Keratinocyte (primary cell): ENCODE results near the gene EHBP1. TPM values are rescaled to one million over a fixed set of nuclear protein-coding genes. Genes with fewer than 3 reads are reported as not detected.

Source experiments
- DNase-seq: peaks from one replicate; pipeline ENCODE4 v3.0.0-alpha.2; 2011; ENCODE audit warnings: low read depth, missing footprints, low spot score
- FAIRE-seq: peaks from 2 replicates; lab custom pipeline; 2011; peaks lifted over from hg19 to GRCh38; lab: Jason Lieb, UNC
- H2AFZ ChIP-seq: 2 replicates; pipeline ENCODE4 v1.6.0; 2012; ENCODE audit warnings: low read length, control low read depth, inconsistent platforms; ENCODE audit not compliant: control insufficient read depth
- H3K27ac ChIP-seq: 2 replicates; pipeline ENCODE4 v1.5.1; 2011; ENCODE audit warnings: low read length; ENCODE audit not compliant: control insufficient read depth, insufficient read depth
- H3K27me3 ChIP-seq: 3 replicates; pipeline ENCODE4 v1.6.0; 2011; ENCODE audit warnings: low read length; ENCODE audit not compliant: control insufficient read depth, insufficient read depth; ENCODE audit errors: extremely low read depth
- H3K36me3 ChIP-seq, 2 experiments: 2 replicates in 1 of 2; 3 replicates in 1 of 2; pipeline ENCODE4 v1.5.1; 2011; ENCODE audit warnings: low read length in 2 of 2, mild to moderate bottlenecking in 1 of 2; ENCODE audit not compliant: control insufficient read depth in 2 of 2, insufficient read depth in 2 of 2; ENCODE audit errors: extremely low read depth in 1 of 2
- H3K4me1 ChIP-seq: 3 replicates; pipeline ENCODE4 v1.5.1; 2011; ENCODE audit warnings: low read length; ENCODE audit not compliant: control insufficient read depth, insufficient read depth; ENCODE audit errors: extremely low read depth
- H3K4me2 ChIP-seq: 3 replicates; pipeline ENCODE4 v1.6.0; 2011; ENCODE audit warnings: low read depth, low read length; ENCODE audit not compliant: control insufficient read depth, insufficient read depth; ENCODE audit errors: extremely low read depth
- H3K4me3 ChIP-seq, 3 experiments: fragments of 200-600 bp in 1 of 3; sonication (generic) in 1 of 3; 2 replicates in 2 of 3; 3 replicates in 1 of 3; pipeline ENCODE4 v1.5.1; 2011 to 2016; ENCODE audit warnings: low read length in 3 of 3, mild to moderate bottlenecking in 3 of 3, control low read depth in 2 of 3, inconsistent platforms in 1 of 3, low read depth in 1 of 3, mixed read lengths in 1 of 3, mixed run types in 1 of 3, moderate library complexity in 1 of 3; ENCODE audit not compliant: control insufficient read depth in 2 of 3, insufficient read depth in 2 of 3; ENCODE audit errors: extremely low read depth in 1 of 3
- H3K79me2 ChIP-seq: 2 replicates; pipeline ENCODE4 v1.6.0; 2012; ENCODE audit warnings: low read length; ENCODE audit not compliant: control insufficient read depth, insufficient read depth
- H3K9ac ChIP-seq: 3 replicates; pipeline ENCODE4 v1.6.0; 2011; ENCODE audit warnings: low read length; ENCODE audit not compliant: control insufficient read depth, insufficient read depth; ENCODE audit errors: extremely low read depth
- H3K9me1 ChIP-seq: 3 replicates; pipeline ENCODE4 v1.6.0; 2011; ENCODE audit warnings: low read length; ENCODE audit not compliant: control insufficient read depth, insufficient read depth; ENCODE audit errors: extremely low read depth
- H3K9me3 ChIP-seq: 2 replicates; pipeline ENCODE4 v1.5.1; 2012; ENCODE audit warnings: low read depth, low read length; ENCODE audit not compliant: control insufficient read depth
- H4K20me1 ChIP-seq: 3 replicates; pipeline ENCODE4 v1.6.0; 2011; ENCODE audit warnings: low read length; ENCODE audit not compliant: control insufficient read depth, insufficient read depth; ENCODE audit errors: extremely low read depth
- CTCF ChIP-seq, 3 experiments: IDR thresholded peaks in 1 of 3; conservative IDR thresholded peaks in 1 of 3; optimal IDR thresholded peaks in 1 of 3; 2 replicates in 2 of 3; 3 replicates in 1 of 3; pipeline versions ENCODE3 to v1.5.1; 2011; ENCODE audit warnings: low read length in 3 of 3, mild to moderate bottlenecking in 3 of 3, moderate library complexity in 2 of 3, control low read depth in 1 of 3, inconsistent platforms in 1 of 3; ENCODE audit not compliant: insufficient read depth in 2 of 3; ENCODE audit errors: extremely low read depth in 1 of 3
- EZH2 ChIP-seq: IDR thresholded peaks from one replicate; pipeline ENCODE4 v1.6.1; 2012; ENCODE audit warnings: inconsistent platforms, mild to moderate bottlenecking, low read length, moderate library complexity
- dilution Hi-C: fragments of 300-500 bp; cut with MboI; formaldehyde crosslinking; loops from one replicate; pipeline ENCODE4 v1.7.0; 2020; ENCODE audit warnings: low sequenced_read_pairs; ENCODE audit not compliant: extremely low pct_ligation_motif_present
- polyA plus RNA-seq, 5 experiments: library from polyadenylated mRNA; depleted of rRNA in 3 of 5; stranded (reverse) in 3 of 5; stranded (forward) in 1 of 5; unstranded in 1 of 5; fragments of >200 nt; gene quantifications; 1 replicate in 1 of 5; 2 replicates in 3 of 5; 3 replicates in 1 of 5; pipeline versions ENCODE4 v1.2.1 to v1.2.3, GENCODE V29; 2011 to 2012; ENCODE audit warnings: missing spikeins in 2 of 5, low read depth in 1 of 5, low replicate concordance in 1 of 5

Gene EHBP1
- polyA plus RNA-seq, 1 donor (not counting 4 experiments of a cell fraction or from before 2014, with no cell fraction given): 59.0 TPM

- Histone ChIP-seq H3K4me2 (no peak overlapping the region), H4K20me1 (no peaks in the 10 kb centered on the region), H3K27me3 (no peaks in the 10 kb centered on the region), H3K79me2 (peaks cover 10% of the 10 kb centered on the region), H3K9me3 (no peaks in the 10 kb centered on the region), H3K9me1 (no peaks in the 10 kb centered on the region), H3K4me3 (no peak overlapping the region), H3K9ac (no peak overlapping the region), H3K27ac (no peak overlapping the region), H3K36me3 (peaks cover 0 to 3% of the 10 kb centered on the region in 2 experiments), H2AFZ (no peak overlapping the region), H3K4me1 (no peaks in the 10 kb centered on the region)
- TF ChIP-seq EZH2 (no peak), CTCF (optimal IDR thresholded peaks at IDR 0.05 in 1 of 3, IDR thresholded peaks at IDR 0.05 in 1 of 3, conservative IDR thresholded peaks at IDR 0.05 in 1 of 3; ENCODE audit: extremely low read depth in 1 of 3, insufficient read depth in 2 of 3, low read length in 3 of 3) (no peak)
- no peak for FAIRE-seq
- DNase-seq: no peak
- dilution Hi-C loops: no loop called here
These were observed 118.9 kb downstream of the EHBP1 start for GRCh38 chr2:62824388-62824787.

GRCh38 chr2:62826141-62826540 is 120.6 kb downstream of the EHBP1 start:
- no peaks in the 10 kb centered on the region for H4K20me1 ChIP-seq
- TF ChIP-seq EZH2 (no peak), CTCF (optimal IDR thresholded peaks at IDR 0.05 in 1 of 3, IDR thresholded peaks at IDR 0.05 in 1 of 3, conservative IDR thresholded peaks at IDR 0.05 in 1 of 3; ENCODE audit: extremely low read depth in 1 of 3, insufficient read depth in 2 of 3, low read length in 3 of 3) (no peak)
- no peaks in the 10 kb centered on the region for H3K9me1 ChIP-seq
- FAIRE-seq (no peak), DNase-seq (no peak)
- H3K4me3 ChIP-seq: no peak overlapping the region
- no peak overlapping the region for H3K4me2 ChIP-seq
- H3K9ac ChIP-seq: no peak overlapping the region
- no peak overlapping the region for H3K27ac ChIP-seq
- no peaks in the 10 kb centered on the region for H3K27me3 ChIP-seq
- no peaks in the 10 kb centered on the region for H3K9me3 ChIP-seq
- dilution Hi-C loops: no loop called here
- H3K4me1 ChIP-seq: no peaks in the 10 kb centered on the region
- no peak overlapping the region for H2AFZ ChIP-seq
- peaks cover 0 to 3% of the 10 kb centered on the region in 2 experiments for H3K36me3 ChIP-seq
- peaks cover 8% of the 10 kb centered on the region for H3K79me2 ChIP-seq
